HG02588 (cell line): ENCODE measurements around the gene ZNF670.
"Not testable (repeated sequence)": the region's sequence is repeated elsewhere in the genome, so short reads cannot be mapped to it uniquely, and the experiment has no call there.

Experiments used
- ATAC-seq: cut with Tn5 transposase; IDR thresholded peaks from one replicate; pipeline ENCODE4 v1.9.1; 2021; ENCODE audit warnings: mild to moderate bottlenecking, moderate library complexity; ENCODE audit not compliant: unreplicated experiment

ZNF670 gene

DNA sequence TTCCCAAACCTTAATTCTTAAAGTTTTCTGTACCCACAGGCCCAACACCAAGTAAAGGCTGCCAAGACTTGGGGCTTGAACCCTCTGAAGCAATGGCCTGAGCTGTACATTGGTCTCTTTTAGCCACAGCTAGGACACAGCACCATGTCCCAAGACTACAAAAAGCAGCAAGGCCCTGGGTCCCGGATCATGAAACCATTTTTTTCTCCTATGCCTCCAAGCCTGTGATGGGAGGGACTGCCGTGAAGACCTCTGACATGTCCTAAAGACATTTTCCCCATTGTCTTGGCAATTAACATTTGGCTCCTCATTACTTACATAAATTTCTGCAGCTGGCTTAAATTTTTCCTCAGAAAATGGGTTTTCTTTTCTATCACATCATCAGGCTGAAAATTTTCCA is 30.9 kb downstream of the ZNF670 start:
- ATAC-seq = no peak

DNA sequence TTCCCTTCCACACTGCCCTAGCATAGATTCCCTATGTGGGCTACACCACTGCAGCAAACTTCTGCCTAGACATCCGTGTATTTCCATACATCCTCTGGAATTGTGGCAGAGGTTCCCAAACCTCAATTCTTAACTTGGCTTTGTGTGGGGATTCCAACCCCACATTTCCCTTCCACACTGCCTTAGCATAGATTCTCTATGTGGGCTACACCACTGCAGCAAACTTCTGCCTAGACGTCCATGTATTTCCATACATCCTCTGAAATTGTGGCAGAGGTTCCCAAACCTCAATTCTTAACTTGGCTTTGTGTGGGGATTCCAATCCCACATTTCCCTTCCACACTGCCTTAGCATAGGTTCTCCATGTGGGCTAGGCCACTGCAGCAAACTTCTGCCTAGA is 31.4 kb downstream of the ZNF670 start:
- no peak for ATAC-seq

DNA sequence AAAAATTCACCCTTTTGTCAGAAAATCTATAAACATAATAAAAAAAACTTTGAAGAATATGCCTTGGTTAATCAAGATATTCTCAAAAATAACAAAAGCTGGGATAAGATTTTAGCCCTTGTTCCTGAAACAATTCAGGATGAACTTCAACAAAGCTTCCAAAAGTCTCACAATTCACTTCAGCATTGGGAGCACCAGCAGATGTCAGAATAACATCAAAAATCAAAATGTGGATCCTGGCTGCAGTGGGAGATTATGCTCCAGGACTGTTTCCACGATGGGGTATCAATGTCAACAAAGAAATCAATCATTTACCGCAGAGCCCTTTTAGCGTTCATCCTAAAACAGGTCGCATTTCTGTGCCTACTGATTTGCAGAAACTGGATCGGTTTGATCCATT is 35.2 kb downstream of the ZNF670 start:
- no peak for ATAC-seq

DNA sequence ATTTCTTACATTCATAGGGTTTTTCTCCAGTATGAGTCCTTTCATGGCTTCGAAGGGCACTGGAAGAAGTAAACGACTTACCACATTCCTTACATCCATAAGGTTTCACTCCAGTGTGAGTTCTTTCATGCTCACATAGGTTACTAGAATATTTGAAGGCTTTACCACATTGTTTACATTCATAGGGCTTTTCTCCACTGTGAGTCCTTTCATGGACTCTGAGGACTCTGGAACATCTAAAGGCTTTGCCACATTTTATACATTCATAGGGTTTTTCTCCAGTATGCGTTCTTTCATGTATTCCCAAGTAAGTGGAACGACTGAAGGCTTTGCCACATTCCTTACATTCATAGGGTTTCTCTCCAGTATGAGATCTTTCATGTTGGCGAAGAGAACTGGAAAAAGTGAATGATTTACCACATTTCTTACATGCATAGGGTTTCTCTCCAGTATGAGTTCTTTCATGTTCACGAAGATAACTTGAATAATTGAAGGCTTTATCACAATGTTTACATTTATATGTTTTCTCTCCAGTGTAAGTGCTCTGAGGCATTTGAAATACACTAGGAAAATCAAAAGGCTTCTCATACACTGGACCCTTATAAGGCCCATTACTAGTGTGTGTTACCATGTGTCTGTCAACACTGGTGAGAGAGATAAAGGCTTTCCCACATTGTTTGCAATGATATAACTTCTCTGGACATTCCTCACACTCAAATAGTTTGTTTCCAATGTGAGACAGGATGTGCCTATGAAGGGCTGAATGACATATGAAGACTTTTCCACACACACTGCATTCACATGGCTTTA is 40.9 kb downstream of the ZNF670 start:
- no peak for ATAC-seq

DNA sequence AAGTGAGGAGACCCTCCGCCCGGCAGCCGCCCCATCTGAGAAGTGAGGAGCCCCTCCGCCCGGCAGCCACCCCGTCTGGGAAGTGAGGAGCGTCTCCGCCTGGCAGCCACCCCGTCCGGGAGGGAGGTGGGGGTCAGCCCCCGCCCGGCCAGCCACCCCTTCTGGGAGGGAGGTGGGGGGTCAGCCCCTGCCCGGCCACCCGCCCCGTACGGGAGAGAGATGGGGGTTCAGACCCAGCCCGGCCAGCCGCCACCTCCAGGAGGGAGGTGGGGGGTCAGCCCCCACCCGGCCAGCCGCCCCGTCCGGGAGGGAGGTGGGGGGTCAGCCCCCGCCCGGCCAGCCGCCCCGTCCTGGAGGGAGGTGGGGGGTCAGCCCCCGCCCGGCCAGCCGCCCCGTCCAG is 46.3 kb downstream of the ZNF670 start:
- ATAC-seq = not testable (repeated sequence)
